Mesodermal cell (in vitro differentiated cells): ENCODE results near the gene GCAT.

Experiments used
- H3K27ac ChIP-seq: 2 replicates; pipeline ENCODE4 v1.7.0; 2013; ENCODE audit warnings: mild to moderate bottlenecking, low read depth, low read length, moderate library complexity; ENCODE audit not compliant: severe bottlenecking
- H3K36me3 ChIP-seq: 2 replicates; pipeline ENCODE4 v1.7.1; 2013; ENCODE audit warnings: mild to moderate bottlenecking, low read length, moderate library complexity; ENCODE audit not compliant: control insufficient read depth, insufficient read depth
- H3K4me1 ChIP-seq: one replicate; pipeline ENCODE4 v1.7.1; 2013; ENCODE audit warnings: mild to moderate bottlenecking, low read length; ENCODE audit not compliant: insufficient read depth, control insufficient read depth, poor library complexity, severe bottlenecking
- H3K4me3 ChIP-seq: 2 replicates; pipeline ENCODE4 v1.7.0; 2013; ENCODE audit warnings: low read length, control low read depth, mild to moderate bottlenecking; ENCODE audit not compliant: insufficient read depth, poor library complexity, severe bottlenecking; ENCODE audit errors: extremely low read depth
- H3K9me3 ChIP-seq: 2 replicates; pipeline ENCODE4 v1.7.1; 2013; ENCODE audit warnings: mild to moderate bottlenecking, low read length, moderate library complexity; ENCODE audit not compliant: control insufficient read depth
- WGBS, 2 experiments: methylation state at CpG; one replicate each; pipeline ENCODE4 v1.1.5; 2013; ENCODE audit warnings: missing lambda C conversion rate in 2 of 2; ENCODE audit not compliant: insufficient coverage in 2 of 2; 5-methylcytosine and 5-hydroxymethylcytosine counted together

GCAT gene

DNA sequence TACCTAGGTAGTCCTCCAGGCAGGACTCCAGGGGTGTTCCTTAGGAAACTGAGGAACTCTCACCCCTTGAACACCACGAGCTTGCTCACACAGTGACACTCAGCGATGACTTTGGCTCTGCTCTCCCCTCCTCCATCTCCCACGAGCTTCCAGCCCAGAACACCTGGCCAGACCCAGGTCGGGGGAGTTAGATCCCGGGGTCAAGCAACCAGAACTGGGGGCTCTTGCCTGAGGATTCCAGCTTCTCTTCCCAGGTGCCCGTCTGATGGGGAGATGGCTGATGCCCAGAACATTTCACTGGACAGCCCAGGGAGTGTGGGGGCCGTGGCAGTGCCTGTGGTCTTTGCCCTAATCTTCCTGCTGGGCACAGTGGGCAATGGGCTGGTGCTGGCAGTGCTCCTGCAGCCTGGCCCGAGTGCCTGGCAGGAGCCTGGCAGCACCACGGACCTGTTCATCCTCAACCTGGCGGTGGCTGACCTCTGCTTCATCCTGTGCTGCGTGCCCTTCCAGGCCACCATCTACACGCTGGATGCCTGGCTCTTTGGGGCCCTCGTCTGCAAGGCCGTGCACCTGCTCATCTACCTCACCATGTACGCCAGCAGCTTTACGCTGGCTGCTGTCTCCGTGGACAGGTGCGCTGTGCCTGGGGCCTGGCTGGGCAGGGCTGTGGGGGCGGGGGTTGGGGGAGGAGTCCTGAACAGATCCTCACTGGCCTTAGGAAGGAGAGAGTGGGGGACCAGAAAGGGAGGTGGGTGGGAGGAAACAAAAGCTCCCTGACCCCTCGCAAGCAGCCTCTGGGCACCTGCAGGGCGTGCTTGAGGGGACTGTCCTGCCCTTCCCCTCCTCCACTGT lies 15.6 kb downstream of the GCAT start, which contains the start of gene GALR3:
TSS of gene GALR3 (plus strand) at position 249 of the 852 bp plus-strand sequence. CDS start at position 274, 25 bp downstream.
- 76 to 83% methylated on average over 17 to 19 of the region's 21 CpGs for whole genome bisulfite sequencing, 2 experiments
- Histone ChIP-seq H3K27ac (no peak within 1 kb of the TSS), H3K4me1 (peaks cover 14% of the 10 kb centered on the region), H3K36me3 (no peaks in the 10 kb centered on the region), H3K4me3 (no peak within 1 kb of the TSS), H3K9me3 (no peaks in the 10 kb centered on the region)

DNA sequence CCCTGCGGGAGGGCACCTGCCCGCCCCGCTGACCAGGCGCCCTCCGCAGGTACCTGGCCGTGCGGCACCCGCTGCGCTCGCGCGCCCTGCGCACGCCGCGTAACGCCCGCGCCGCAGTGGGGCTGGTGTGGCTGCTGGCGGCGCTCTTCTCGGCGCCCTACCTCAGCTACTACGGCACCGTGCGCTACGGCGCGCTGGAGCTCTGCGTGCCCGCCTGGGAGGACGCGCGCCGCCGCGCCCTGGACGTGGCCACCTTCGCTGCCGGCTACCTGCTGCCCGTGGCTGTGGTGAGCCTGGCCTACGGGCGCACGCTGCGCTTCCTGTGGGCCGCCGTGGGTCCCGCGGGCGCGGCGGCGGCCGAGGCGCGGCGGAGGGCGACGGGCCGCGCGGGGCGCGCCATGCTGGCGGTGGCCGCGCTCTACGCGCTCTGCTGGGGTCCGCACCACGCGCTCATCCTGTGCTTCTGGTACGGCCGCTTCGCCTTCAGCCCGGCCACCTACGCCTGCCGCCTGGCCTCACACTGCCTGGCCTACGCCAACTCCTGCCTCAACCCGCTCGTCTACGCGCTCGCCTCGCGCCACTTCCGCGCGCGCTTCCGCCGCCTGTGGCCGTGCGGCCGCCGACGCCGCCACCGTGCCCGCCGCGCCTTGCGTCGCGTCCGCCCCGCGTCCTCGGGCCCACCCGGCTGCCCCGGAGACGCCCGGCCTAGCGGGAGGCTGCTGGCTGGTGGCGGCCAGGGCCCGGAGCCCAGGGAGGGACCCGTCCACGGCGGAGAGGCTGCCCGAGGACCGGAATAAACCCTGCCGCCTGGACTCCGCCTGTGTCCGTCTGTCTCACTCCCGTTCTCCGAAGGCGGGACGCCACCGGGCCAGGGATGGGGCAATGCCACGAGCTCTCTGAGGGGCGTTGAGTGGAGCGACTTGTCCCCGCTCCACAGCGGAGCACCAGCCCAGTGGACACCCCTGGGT lies 17.2 kb downstream of the GCAT start:
- H3K27ac ChIP-seq: no peak overlapping the region
- no peaks in the 10 kb centered on the region for H3K9me3 ChIP-seq
- H3K36me3 ChIP-seq: peaks cover 10% of the 10 kb centered on the region
- peak overlapping the region; percentile 27 for H3K4me3 ChIP-seq
- H3K4me1 ChIP-seq: peaks cover 5% of the 10 kb centered on the region
- 12 to 13% methylated on average over 98 to 126 of the region's 135 CpGs for WGBS, 2 experiments

DNA sequence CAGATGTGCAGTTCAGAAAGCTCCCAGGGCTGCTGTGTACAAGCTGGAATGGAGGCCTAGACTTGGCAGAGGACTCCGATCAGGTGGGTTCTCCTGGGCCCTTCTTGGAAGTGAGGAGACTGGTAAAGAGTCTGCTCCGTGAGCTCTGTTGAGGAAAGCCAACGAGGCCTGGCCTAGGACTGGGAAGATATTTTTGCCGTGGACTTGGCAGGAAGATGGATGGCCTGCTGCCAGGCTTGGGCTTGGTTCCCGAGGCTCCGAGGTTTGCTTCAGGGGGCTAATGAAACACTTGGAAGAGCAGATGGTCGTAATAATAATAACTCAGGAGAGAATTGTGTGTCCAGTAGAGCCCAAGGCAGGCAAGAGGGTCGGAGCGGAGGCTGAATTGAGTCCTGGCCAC lies 19.3 kb downstream of the GCAT start:
- 87 to 95% methylated on average over 9 of the region's 9 CpGs for WGBS, 2 experiments
- Histone ChIP-seq H3K4me3 (no peak overlapping the region), H3K27ac (no peak overlapping the region), H3K9me3 (no peaks in the 10 kb centered on the region), H3K4me1 (peaks cover 2% of the 10 kb centered on the region), H3K36me3 (peaks cover 31% of the 10 kb centered on the region)

DNA sequence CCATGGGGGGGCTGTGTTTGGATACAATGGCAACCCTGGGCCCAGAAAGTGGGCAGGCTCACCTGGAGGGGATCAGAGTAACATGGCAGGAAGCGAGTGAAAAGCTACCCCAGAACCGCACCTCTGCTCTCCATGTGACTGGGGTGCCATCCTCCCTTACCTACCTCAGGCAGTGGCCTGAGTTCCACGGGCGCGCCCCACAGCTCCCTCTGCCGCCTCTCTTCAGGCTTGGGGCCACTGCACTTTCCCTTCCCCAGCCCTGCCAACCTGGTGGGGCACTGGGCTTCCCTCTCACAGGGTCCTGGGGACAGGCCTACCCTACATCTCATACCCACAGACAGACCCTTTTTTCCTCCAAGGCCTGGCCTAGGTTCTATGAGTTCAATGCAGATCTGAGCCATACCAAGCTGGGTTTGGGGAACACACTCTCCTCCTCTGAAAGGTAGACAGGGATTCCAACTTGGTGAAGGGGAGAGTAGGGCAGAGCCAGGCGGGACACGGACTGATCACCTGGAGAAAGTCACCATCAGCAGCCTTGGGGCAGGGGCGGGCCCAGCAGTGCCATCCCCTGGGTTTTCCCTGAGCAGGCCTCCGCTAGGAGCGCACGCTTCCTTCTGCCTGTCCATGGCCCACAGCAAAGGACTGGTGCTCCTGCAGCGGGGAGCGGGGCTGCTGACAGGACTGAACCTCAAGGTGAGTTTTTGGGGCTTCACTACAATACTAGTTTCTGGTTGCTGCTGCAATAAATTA lies 22.5 kb downstream of the GCAT start:
- H3K36me3 ChIP-seq: peaks cover 58% of the 10 kb centered on the region
- H3K4me1 ChIP-seq: no peaks in the 10 kb centered on the region
- WGBS, 2 experiments: 88 to 93% methylated on average over 13 to 14 of the region's 14 CpGs

DNA sequence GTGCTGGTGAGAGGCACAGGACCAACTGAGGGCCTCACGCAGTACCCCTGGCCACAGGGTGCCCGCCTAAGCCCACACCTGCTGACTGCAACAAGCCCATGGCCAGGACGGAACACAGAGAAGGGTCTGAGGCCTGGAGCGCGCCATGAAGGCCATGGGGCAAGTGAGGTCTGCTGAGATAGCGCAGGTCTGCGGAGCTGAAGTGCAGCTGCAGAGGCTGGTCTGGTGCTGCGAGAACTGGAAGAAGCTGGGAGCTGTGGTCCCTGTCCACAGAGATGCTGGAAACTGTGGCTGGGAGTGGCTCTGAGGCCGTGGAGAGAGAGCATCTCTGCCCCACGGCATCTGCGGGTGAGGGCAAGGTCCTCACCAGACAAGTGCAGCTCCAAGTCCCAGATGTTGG lies 23.7 kb downstream of the GCAT start:
- Histone ChIP-seq H3K27ac (no peak overlapping the region), H3K9me3 (no peaks in the 10 kb centered on the region), H3K4me1 (no peaks in the 10 kb centered on the region), H3K4me3 (no peak overlapping the region), H3K36me3 (peaks cover 59% of the 10 kb centered on the region)
- 94 to 98% methylated on average over 10 to 11 of the region's 11 CpGs for WGBS, 2 experiments

More for the DNA sequence above, 22.5 kb downstream of the GCAT start:
- H3K9me3 ChIP-seq: no peaks in the 10 kb centered on the region
- H3K27ac ChIP-seq: no peak overlapping the region
- H3K4me3 ChIP-seq: no peak overlapping the region

DNA sequence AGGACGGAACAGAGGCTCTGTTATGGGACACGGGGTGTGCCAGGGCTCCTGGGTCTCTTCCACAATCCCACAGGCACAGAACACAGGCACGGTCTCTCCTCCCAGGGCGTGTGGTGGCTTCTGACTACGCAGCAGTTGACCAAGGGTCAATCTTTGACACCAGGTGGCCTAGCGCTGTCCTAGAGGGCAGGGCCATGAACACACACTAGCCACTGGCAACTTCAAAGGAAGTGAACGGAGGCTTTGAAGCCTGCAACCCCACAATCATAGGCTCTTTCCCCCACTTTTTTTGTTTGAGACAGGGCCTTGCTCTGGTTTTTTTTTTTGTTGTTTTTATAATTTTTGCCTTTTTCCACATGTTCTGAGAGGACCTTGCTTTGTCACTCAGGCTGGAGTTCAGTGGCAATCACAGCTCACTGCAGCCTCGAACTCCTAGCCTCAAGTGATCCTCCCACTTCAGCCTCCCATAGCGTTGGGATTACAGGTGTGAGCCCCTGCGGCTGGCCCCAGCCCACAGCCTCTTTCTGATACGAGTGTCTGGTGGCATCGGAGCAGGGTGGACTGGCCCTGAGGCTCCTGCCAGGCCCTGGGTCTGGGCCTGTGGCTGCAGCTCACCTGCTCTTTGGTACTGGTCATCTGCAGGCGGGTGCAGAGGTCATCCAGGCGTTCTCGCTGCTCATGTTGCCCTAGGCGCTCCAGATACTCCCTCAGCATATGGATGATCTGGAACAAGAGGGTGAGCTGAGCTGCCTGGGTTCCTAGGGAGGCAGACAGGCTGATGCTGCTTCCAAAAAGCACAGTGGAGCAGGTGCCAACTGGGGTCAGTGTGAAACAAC lies 24.5 kb downstream of the GCAT start:
- WGBS, 2 experiments: 92 to 93% methylated on average over 14 to 16 of the region's 16 CpGs
- Histone ChIP-seq H3K4me1 (no peaks in the 10 kb centered on the region), H3K27ac (no peak overlapping the region), H3K36me3 (peaks cover 66% of the 10 kb centered on the region), H3K4me3 (no peak overlapping the region), H3K9me3 (no peaks in the 10 kb centered on the region)

DNA sequence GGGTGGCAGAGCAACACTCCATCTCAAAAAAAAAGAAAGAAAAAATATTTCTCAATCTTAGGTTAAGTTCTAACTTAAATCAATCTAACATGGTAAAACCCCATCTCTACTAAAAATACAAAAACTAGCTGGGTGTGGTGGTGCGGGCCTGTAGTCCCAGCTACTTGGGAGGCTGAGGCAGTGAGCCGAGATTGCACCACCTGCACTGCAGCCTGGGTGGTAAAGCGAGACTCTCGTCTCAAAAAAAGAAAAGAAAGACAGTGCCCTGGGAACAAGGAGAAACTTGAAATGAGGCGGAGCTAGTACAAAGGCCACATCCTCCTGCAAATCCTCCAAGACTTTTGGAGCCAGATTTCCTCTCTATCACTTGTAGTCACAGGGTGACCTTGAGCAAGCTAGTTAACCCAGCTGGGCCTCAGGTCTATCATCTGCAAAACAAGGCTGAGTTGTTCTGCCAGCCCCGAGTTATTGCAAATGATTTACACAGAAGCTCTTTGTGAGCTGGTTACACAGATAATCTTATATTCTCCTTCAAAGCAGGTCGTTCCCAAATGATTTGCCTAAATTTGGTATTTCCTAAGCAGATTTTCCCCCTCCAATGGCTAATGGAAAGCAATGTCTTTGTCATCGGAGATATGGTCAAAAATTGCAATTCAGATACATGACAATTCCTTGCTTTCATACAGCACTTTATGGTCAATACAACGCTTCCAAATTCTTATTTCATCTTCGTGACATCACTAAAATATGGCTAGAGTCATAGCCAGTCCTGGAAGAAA lies 34.5 kb downstream of the GCAT start:
- no peak overlapping the region for H3K4me3 ChIP-seq
- peaks cover 6% of the 10 kb centered on the region for H3K4me1 ChIP-seq
- H3K36me3 ChIP-seq: peaks cover 29% of the 10 kb centered on the region
- no peak overlapping the region for H3K27ac ChIP-seq
- 95% methylated on average over 9 to 10 of the region's 10 CpGs for WGBS, 2 experiments
- peaks cover 9% of the 10 kb centered on the region for H3K9me3 ChIP-seq

DNA sequence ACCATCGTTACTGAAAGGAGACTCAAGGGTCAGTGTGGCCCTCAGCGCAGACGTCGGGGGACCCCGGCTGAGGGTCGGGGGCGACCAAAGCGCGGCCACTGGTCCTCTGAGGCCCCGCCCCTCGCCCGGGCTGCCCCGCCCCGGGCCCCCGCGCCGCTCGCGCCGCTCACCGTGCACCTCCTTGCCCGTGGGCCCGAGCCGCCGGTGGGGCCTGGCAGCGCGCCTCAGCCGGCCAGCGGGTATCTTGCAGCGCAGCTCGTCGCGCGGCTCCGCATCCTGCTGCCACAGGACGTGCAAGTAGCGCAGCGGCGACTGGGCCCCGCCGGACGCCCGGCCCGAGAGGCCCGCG lies 36.0 kb downstream of the GCAT start:
- peak overlapping the region; percentile 94 for H3K27ac ChIP-seq
- 0 to 1% methylated on average over 42 to 44 of the region's 46 CpGs for WGBS, 2 experiments

DNA sequence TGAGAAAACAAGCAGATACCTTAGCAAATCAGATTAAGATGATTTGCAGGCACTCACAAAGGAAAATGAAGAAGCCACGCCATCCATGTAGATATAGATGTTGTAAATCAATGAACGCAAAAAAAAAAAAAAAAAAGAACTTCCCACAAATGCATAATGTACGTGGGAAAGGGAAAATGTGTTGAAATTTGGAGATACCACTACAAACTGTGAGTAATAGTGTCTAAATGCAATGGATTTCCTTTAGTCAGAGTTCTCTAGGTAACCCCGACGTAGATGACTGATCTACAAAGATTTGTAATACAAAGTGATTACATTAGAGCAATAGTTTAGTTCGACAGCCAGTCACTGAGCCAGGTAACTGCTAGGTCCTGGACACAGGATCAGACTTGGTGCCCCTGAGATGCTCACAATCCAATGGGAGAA lies 37.2 kb downstream of the GCAT start:
- Histone ChIP-seq H3K9me3 (peaks cover 9% of the 10 kb centered on the region), H3K4me1 (peaks cover 6% of the 10 kb centered on the region), H3K27ac (peak overlapping the region; percentile 94), H3K4me3 (peak overlapping the region; percentile 69), H3K36me3 (peaks cover 10% of the 10 kb centered on the region)
- WGBS, 2 experiments: 93 to 100% methylated on average over 3 to 4 of the region's 6 CpGs

More for the DNA sequence above, 36.0 kb downstream of the GCAT start:
- Histone ChIP-seq H3K4me3 (peak overlapping the region; percentile 69), H3K4me1 (peaks cover 6% of the 10 kb centered on the region), H3K36me3 (peaks cover 17% of the 10 kb centered on the region), H3K9me3 (peaks cover 9% of the 10 kb centered on the region)
